ENCODE measurements around the gene KLK11.

KLK11 gene, protein sequence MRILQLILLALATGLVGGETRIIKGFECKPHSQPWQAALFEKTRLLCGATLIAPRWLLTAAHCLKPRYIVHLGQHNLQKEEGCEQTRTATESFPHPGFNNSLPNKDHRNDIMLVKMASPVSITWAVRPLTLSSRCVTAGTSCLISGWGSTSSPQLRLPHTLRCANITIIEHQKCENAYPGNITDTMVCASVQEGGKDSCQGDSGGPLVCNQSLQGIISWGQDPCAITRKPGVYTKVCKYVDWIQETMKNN
- total RNA-seq = 0 reads per million in 2 donors

DNA sequence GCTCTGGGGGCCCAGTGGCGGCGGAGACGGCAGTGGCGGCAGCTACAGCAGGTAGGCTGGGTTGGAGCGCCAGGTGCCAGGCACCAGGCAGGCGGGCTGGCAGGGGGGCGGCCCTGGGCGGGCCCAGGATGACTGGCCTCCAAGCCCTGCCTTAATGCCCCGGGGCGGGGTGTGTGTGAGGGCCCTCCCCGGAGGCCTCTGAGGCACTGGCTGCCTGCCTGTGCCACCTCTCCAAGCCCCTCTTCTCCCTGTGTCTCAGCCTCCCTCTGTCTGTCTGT lies at the start of gene KLK11:
KLK11 (minus strand) TSS at position 63 of the 278 bp plus-strand sequence. CDS start 985 bp downstream, outside the sequence.
- no peak for DNase-seq

DNA sequence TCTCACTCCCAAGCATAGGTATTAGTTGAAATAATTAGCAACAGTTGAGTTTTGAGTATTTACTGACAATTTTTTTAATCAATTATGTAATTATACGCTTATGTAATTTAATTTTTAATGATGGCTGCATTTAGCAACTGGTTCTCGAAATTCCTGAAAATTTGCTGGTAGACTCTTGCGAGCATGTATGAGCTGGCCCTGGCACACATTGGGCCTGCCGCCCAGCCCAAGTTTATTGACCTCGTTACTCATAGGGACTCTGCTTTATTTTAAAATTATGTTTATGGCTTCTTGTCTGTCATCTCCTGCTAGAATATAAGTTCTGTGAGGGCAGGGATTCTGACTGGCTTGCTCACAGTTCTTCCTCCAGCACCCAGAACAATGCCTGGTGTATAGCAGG lies 49.6 kb upstream of the KLK11 start:
- no peak for DNase-seq

DNA sequence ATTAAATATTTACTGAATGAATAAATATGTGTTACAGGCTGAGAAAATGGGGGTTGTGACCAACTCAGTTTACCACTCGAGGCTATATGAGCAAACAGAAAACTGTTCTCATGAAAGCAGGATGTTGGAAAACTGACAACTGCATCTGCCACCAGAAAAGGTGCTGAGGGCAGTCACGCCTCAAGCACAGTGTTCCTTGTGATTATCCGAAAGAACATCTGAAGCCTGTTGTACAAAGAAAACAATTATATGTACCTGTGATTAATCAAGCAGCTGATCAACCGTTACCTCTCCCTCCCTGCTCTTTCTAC lies 44.6 kb upstream of the KLK11 start:
- DNase-seq = no peak

DNA sequence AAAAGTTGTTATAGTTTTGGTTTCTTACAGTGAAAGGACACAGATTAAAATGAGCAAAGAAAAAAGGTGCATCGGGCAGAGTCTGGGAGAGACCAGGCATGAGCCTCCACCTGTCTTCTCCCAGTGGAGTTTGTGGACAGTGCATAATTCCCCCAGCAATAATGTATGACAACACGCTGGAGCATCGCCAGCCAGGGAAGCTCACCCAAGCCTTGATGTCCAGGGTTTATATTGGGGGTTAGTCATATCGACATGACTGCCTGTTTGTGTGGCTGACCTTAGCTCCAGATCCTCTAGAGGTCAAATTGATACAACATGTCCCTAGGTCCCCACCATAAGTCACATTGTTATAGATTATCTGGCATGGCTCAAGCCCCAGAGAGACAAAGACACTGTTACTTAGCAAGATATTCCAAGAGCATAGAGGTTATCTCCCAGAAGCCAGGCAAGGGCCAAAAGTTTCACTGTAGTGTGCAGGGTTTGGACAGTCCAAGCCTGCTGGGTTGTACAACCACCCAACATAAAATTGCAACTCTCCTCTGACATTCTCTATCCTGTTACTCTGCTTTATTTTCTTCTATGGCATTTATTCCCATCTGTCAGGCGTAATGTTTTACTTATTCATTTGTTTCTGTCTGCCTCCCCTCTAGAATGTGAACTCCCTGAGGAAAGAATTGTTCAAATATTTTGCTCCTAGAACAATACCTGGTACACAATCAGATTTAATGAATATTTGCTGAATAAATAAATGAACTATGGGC lies 44.1 kb upstream of the KLK11 start:
- no peak for DNase-seq

DNA sequence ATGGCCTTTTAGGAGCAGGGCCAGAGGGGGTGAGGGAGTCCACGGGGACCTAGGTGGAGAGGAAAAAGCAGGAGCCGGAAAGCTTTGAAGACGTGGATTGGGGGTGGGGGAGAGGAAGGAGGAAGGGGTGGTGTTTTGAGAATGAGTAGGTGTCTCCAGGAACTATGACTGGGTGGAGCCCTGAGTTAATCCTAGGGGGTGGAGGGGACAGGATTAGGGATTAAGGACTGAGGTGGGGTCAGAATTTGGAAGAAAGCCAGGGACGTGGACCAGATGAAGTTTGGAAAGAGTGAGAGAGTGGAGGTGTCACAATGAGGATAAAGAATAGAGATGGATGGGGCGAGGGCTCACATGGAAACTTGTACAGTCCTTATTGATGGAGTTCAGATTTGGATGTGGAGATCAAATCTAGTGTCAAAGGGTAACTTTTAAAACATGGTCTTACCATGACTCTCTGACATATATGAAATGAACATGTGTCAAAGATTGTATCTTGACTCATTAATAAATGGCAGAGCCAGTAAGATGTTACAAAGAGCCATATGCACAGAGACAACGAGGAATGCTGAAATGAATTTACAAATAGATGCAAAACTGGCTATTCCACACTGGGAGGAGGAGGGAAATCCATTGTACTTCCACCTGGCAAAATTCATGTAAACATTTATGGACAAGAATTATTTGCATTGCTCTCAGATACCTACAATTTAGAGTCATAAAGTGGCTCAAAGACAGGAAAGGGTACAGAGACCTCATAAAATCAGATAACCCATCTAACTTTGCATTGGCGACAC lies 40.2 kb upstream of the KLK11 start:
- no peak for DNase-seq

DNA sequence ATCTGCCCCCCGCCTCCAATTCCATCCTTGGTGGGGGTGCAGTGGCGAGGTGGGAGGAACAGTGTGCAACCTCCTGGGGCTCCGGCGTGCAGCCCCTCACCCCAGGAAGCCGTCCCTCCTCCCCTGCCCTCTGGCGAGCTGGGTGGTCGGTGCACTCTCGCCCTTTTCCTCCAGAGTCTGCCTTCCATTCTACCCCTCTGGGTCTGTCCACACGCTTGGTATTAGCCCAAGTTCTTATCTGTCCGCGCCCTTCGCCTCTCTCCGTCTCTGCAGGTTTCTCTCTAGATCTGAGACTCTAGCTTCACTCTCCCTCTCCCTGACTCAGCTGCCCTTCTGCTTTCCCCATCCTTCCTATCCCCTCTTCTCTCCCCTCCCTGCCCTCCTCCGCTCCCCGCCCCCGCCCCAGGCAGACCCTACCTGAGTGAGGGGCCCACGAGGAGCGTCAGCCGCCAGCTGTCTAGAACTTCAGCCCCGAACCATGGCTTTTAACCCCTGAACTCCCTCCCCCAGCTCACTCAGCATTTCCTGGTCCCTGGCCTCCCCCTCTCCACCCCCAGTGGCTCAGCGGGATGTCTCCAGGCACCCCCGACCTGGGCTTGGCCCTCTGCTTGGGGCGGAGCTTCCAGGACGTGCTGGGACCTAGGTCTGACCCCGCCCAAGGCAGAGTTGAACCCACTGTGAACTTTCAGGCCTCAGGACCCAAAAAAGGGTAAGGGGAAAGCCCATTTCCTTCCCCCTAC lies 39.0 kb upstream of the KLK11 start:
- DNase-seq = no peak

DNA sequence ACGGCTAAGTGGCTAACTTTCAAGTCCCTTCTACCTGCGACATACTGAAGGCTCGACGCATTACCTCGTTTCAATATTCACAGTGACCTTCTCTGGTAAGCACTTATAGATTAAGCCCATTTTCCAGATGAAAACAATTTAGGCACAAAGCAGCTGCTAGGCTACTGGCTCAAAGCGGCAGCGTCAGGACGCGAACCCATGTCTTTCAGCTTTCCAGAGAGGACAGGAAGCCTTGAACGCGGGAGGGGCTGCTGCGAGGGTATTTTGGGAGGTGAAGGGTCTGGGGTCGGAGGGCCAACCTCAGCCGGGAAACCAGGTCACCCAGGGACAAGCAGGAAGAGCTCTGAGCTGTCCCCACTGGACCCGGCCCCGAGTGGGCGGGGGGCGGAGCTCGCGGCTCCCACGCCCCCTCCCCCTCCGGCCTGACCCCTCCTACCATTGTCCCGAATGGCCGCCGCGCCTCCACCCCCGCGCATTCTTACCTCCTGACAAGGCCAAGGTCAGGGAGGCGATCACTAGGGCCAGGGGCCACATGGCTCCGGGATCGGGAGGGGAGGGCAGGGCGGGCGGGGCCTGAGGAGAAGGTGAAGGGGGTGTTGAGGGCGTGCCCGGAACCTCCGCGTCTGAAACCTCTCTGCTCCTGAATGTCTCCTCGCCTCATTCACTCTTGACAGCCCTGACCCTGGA lies 38.3 kb upstream of the KLK11 start, which contains the start of gene KLK13:
KLK13 (minus strand) TSS at position 559 of the 687 bp plus-strand sequence; CDS start at position 534, 25 bp downstream.
- no peak for DNase-seq

DNA sequence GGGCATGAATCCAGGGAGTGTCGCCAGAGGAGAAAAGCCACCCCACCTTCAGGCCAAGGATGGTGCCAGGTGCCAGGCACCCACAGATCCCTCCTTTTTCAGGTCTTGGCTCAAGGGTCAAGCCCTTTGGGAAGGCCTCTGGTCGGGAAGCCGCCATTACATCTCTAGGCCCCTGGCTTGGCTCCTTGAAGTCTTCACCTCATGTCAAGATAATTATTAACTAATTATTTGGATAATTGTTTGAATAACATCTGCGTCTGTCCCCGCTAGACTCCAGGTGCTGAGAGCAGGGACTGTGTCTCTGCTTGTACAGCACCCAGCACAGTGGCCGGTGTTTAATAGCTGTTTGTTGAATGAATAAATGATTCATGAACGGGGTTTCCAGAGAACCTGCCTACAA lies 37.2 kb upstream of the KLK11 start:
- no peak for DNase-seq

DNA sequence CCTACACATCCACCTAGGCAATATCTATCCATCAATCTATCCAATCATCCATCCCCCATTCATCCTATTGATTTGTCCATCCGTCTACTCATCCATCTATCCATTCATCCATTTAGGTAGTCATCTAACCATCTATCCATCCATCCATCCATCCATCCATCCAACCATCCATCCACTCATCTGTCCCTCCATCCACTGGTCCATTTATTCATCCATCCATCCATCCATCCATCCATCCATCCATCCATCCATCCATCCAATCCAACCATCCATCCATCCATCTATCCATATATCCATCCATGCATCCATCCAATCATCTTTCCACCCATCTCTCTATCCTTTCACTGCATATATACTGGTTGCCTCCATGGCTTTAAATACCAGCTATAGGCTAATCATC lies 34.6 kb upstream of the KLK11 start:
- DNase-seq = no peak

DNA sequence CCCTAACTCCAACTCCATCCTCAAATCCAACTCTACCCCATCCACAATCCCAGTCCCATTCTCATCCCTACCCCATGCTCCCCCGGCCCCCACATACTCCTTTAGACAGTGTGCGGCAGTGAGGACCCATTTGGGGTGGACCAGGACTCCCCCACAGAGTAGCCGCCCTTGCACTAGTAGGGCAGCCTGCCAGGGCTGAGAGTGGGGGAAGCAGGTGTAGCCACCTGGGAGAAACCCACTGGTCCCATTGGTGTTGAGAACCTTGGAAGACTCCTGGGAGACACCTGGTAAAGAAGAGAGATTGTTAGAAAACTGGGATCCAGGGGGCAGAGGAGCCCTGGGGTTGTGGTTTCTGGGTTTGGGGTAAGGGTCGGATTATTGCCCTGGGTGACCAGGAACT lies 33.9 kb upstream of the KLK11 start:
- DNase-seq = no peak

DNA sequence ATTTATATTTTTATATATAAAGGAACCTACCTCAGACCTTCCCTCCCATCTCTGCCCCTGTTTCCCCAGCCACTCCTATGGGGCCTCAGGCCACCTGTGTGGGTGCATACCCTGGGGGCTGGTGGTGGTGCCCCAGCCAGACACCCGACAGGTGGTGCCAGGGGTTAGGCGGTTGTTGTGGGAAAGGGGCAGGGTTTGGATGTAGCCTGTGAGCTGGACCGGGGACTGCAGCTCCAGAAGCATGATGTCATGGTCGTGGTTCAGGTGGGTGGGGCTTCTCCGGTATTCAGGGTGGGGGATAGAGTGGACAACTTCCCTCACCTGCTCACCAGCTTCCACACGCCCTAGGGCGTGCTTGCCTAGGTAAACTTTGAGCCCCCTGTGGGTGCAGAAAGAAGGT lies 33.3 kb upstream of the KLK11 start:
- no peak for DNase-seq

DNA sequence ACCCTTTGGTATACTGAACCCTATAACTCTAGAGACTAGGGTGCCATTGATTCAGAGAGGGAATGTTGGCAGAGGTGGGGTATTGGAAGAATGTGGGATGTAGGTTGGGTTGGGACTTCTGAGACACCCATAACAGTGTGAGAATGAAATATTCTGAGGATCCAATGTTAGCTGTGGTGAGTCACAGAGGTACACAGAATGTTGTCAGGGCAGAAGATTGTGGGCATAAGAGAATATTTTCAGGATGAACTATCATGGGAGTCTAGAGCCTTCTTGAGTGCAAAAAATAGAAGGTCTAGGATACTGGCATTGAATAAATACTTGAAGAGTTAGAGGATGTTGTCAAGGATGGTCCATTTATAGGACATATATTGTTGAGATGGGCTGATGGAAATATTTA lies 29.4 kb upstream of the KLK11 start:
- no peak for DNase-seq

DNA sequence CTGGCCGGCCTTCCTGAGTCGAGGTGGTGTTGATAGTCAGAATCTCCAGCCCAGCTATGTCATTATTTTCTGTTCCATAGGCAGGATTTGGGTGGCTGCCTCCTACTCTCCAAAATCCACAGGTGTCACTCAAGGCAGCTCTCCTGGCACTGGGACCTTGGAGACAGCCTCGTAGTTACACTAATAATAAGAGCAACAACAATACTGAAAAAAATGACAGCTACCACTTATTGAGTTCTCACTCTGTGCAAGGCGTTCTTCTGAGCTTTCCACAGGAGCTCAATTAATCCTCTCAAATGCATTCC lies 20.6 kb upstream of the KLK11 start:
- no peak for DNase-seq

DNA sequence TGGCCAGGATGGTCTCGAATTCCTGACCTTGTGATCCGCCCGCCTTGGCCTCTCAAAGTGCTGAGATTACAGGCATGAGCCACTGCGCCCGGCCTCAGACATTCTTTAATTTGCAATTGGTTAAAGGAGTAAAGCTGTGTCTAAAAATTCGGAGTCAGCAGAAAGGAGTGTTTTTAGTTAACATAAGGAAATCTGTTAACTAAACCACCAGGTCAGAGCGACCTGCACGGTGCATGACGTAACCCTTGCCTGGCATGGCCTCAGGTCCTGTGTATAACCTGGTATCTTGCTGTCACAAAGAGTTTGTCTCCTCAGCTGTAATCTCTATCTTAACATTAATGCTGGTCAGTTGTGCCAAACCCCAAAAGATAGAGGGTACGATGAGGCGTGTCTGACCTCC lies 17.9 kb upstream of the KLK11 start:
- no peak for DNase-seq

DNA sequence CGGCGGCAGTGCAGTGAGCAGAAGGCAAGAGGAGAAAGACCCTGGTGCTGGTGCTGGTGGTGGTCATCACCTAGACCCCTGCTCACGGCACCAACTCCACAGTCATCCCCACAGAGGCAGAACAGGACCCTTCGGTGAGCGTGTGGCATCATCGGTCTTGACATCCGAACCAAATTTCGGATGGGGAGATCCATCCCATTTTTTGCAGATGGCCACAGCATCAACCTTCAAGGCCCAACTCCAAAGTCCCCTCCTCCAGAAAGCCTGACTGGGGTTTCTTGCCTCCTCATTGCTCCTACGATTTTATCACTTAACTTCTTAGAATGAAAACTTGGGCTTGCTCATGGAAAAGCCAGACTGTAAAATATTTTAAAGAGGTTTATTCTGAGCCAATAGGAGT lies 17.1 kb upstream of the KLK11 start:
- no peak for DNase-seq

DNA sequence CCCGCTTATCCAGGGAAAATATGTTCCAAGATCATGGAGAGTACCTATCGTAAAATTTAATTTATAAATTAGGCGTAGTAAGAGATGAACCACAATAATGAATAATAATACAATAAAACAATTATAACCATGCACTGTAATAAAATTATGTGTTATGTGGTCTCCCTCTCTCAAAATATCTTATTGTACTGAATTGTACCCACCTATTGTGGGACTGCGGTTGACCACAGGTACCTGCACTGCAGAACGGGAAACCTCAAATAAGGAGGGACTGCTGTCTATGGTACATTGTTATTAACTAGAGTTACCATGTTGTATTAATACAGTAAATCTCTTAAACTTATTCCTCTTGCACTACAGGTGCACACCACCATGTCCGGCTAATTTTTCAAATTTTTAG lies 13.7 kb upstream of the KLK11 start:
- no peak for DNase-seq

DNA sequence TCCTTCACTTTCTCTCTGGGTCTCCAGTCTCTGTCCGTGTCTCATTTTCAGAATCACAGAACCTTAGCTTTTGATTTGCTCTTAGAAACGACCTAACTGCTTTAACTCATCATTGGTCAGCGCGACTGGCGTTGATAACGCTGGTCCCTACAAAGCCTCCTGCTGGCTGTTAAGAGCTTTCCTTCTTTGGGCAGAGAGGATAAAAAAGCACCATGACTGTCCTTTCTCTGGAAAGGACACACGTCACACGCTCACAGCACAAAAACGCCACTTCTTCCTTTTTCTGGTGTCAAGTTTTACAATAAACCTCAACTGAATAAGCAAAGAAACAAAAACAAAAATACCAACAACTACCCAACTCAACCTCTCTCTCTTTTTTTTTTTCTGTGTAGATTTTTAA lies 10.1 kb upstream of the KLK11 start:
- DNase-seq = no peak

DNA sequence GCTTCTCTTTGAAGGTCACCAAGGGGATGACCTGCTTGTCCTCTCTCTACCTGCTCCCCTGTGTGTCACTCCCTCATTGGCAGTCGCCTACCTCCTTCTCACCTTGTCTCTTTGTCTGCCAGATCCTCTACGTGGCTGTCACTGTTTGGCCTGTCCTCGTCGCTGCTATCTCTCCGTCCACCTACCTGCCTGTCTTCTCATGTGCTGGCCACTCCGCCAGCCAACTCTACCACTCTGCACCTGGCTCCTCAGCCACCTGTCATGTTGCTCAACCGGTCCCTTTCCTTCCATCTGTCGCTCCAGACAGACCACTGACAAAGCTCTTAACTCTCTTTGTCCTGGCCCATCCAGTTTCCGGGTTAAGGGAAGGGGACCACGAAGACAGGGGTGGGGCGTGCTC lies 8.3 kb upstream of the KLK11 start, which contains the start of gene KLK12:
KLK12 (minus strand) TSS at position 299 of the 400 bp plus-strand sequence. CDS start 381 bp downstream, outside the sequence.
- DNase-seq = no peak

DNA sequence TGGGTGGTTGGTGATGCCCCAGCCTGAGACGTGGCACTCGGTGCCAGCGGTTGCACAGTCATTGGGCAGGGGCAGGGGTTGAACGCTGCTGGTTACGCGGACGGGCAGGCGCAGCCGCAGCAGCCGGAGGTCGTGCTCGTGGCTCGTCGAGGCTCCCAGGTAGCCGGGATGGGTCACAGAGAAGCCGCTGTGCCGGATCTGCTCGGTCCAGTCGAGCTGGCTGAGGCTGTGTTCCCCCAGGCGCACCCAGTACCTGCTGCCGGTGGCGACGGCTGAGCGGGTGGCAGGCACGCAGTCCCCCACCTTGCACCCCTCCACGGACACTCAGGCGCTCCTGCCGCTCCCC lies 5.4 kb upstream of the KLK11 start:
- no peak for DNase-seq

DNA sequence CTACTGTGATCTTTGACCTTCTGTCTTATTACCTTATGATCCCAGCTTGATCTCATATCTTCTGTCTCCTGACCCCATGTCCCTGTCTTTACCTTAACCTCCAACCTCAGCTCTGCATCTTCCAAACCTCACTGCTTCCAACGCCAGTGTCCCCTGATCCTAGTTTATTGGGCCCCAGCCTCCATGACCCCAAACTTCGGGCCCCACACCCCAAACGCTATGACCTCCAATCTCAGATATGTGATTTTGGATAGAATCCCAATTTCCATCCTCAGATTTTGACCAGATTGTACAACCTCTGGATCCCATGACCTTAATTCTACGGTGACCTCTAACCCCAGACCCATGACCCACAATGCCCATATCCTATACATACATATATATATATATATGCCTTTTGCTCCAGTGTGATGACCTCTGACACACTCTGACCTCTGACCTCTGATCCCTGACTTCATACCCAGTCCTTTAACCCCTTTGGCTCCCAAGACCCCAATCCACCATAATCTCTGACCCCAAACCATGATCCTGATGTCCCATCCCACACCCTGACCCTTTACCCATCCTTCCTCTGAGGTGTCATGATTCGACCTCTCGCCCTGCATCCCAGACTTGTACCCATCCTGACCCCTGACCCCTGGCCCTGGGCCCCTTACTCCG lies 4.9 kb upstream of the KLK11 start:
- DNase-seq = no peak

DNA sequence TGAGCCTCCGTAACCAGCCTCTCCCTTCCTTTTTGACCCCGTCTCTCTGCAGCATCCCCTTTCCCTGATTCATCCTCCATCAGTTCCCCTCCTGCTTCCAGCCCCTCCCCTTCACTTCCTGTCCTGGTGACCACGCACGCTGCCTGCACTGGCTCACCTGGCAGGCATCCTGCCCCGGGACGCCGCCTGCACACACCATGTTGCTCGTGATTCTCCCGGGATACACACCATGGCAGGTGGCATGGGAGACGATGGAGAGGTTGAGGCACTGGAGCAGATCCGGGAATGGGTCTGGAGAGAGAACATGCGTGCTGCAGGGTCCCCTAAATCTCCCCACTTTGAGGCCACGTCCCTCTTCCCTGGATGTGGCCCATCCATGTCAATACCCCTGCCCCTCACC lies 4.2 kb upstream of the KLK11 start:
- no peak for DNase-seq

DNA sequence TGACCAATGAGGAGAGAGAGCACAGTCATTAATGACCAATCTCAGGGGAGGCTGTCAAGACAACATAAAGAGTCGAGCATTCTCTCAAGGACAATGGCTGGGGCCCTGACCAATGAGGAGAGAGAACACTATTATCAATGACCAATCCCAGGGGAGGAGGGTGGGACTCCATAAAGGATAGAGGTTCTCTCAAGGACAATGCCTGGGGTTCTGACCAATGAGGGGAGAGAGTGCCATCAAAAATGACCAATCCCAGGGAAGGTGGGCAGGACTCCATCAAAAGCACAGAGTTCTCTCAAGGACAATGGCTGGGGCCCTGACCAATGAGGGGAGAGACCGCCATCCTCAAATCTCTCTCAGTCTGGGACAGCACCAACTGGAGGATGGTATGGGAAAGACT lies 3.3 kb upstream of the KLK11 start:
- DNase-seq = no peak
